Measurements from ENCODE around the gene ATP8A2. TPM values are rescaled to one million over a fixed set of nuclear protein-coding genes. Genes with fewer than 3 reads are reported as not detected.

Gene ATP8A2
- total RNA-seq, 6 experiments from 2014 or later: not detected

GRCh38 chr13:25923217-25924085 lies 551.7 kb downstream of the ATP8A2 start:
- Histone ChIP-seq H3K9me3 (no peaks in the 10 kb centered on the region), H3K4me3 (no peak overlapping the region), H3K36me3 (no peaks in the 10 kb centered on the region), H3K27me3 (no peaks in the 10 kb centered on the region), H3K27ac (no peak overlapping the region), H3K4me1 (no peaks in the 10 kb centered on the region)
- WGBS (ENCODE audit: insufficient coverage, low coverage, low lambda C conversion rate, missing lambda C conversion rate): 61% methylated on average over 5 of the region's 5 CpGs
- intact Hi-C loops (cut with DNase I): no loop called here
- ATAC-seq: no peak
- TF ChIP-seq CTCF (IDR thresholded peaks at IDR 0.05) (no peak), POLR2A (IDR thresholded peaks at IDR 0.05) (no peak)
- DNase-seq: no peak

GRCh38 chr13:25927363-25927762 lies 555.6 kb downstream of the ATP8A2 start:
- no peaks in the 10 kb centered on the region for H3K9me3 ChIP-seq
- no peak for ATAC-seq
- H3K4me3 ChIP-seq: no peak overlapping the region
- TF ChIP-seq CTCF (IDR thresholded peaks at IDR 0.05) (no peak), POLR2A (IDR thresholded peaks at IDR 0.05) (no peak)
- H3K27ac ChIP-seq: no peak overlapping the region
- H3K36me3 ChIP-seq: no peaks in the 10 kb centered on the region
- 54% methylated on average over 6 of the region's 6 CpGs for WGBS (ENCODE audit: insufficient coverage, low coverage, low lambda C conversion rate, missing lambda C conversion rate)
- H3K4me1 ChIP-seq: no peaks in the 10 kb centered on the region
- DNase-seq: no peak
- no peaks in the 10 kb centered on the region for H3K27me3 ChIP-seq
- intact Hi-C loops (cut with DNase I): no loop called here

- H3K4me3 ChIP-seq: no peak overlapping the region
- intact Hi-C loops (cut with DNase I): no loop called here
- TF ChIP-seq POLR2A (IDR thresholded peaks at IDR 0.05) (no peak), CTCF (IDR thresholded peaks at IDR 0.05) (no peak)
- H3K9me3 ChIP-seq: no peaks in the 10 kb centered on the region
- H3K27me3 ChIP-seq: no peaks in the 10 kb centered on the region
- no peaks in the 10 kb centered on the region for H3K4me1 ChIP-seq
- DNase-seq: no peak
- no peak for ATAC-seq
- WGBS (ENCODE audit: insufficient coverage, low coverage, low lambda C conversion rate, missing lambda C conversion rate): 61% methylated on average over 2 of the region's 2 CpGs
- no peak overlapping the region for H3K27ac ChIP-seq
- no peaks in the 10 kb centered on the region for H3K36me3 ChIP-seq
These were observed 556.2 kb downstream of the ATP8A2 start for GRCh38 chr13:25927932-25928331.

GRCh38 chr13:25928941-25929505 lies 557.2 kb downstream of the ATP8A2 start:
- H3K4me3 ChIP-seq: no peak overlapping the region
- no peak overlapping the region for H3K27ac ChIP-seq
- H3K27me3 ChIP-seq: no peaks in the 10 kb centered on the region
- WGBS (ENCODE audit: insufficient coverage, low coverage, low lambda C conversion rate, missing lambda C conversion rate): 65% methylated on average over 9 of the region's 12 CpGs
- TF ChIP-seq POLR2A (IDR thresholded peaks at IDR 0.05): no peak
- DNase-seq (no peak), ATAC-seq (no peak)
- no peaks in the 10 kb centered on the region for H3K4me1 ChIP-seq
- H3K36me3 ChIP-seq: no peaks in the 10 kb centered on the region
- intact Hi-C loops (cut with DNase I): no loop called here
- no peaks in the 10 kb centered on the region for H3K9me3 ChIP-seq

- intact Hi-C loops (cut with DNase I): no loop called here
These were observed 558.0 kb downstream of the ATP8A2 start for GRCh38 chr13:25929816-25930215.

More at GRCh38 chr13:25929816-25930215, 558.0 kb downstream of the ATP8A2 start:
- 46% methylated on average over 5 of the region's 7 CpGs for WGBS (ENCODE audit: insufficient coverage, low coverage, low lambda C conversion rate, missing lambda C conversion rate)
- Histone ChIP-seq H3K4me1 (no peaks in the 10 kb centered on the region), H3K9me3 (no peaks in the 10 kb centered on the region), H3K27me3 (no peaks in the 10 kb centered on the region), H3K4me3 (no peak overlapping the region), H3K27ac (no peak overlapping the region), H3K36me3 (no peaks in the 10 kb centered on the region)
- ATAC-seq (no peak), DNase-seq (no peak)
- TF ChIP-seq POLR2A (IDR thresholded peaks at IDR 0.05) (no peak), CTCF (IDR thresholded peaks at IDR 0.05) (no peak)

All from right lobe of liver (tissue), 6 donors.